Astrocyte of the spinal cord (primary cell): Measurements from ENCODE around the gene RPS8.
A peak's percentile ranks its signal among the peaks of the same experiment; 100 is the strongest.
"Not testable (repeated sequence)": the region's sequence is repeated elsewhere in the genome, so short reads cannot be mapped to it uniquely, and the experiment has no call there.

Experiments
- DNase-seq: peaks from one replicate; pipeline ENCODE4 v3.0.0; 2011; ENCODE audit warnings: low read depth, low spot score
- H3K4me3 ChIP-seq: 2 replicates; pipeline ENCODE4 v1.5.1; 2011; ENCODE audit warnings: low read depth, mild to moderate bottlenecking, low read length, moderate library complexity
- CTCF ChIP-seq: IDR thresholded peaks from 2 replicates; pipeline ENCODE4 v1.5.1; 2012; ENCODE audit warnings: low read depth, mild to moderate bottlenecking, low read length, inconsistent platforms
- in situ Hi-C: cut with HindIII; loops from 2 replicates; pipeline ENCODE4 v1.10.0; 2017; ENCODE audit warnings: low sequenced_read_pairs

RPS8 gene

GRCh38 chr1:44792736-44793502 is 17.6 kb downstream of the RPS8 start:
- TF ChIP-seq CTCF, result no peak
- H3K4me3 ChIP-seq, result no peak overlapping the region
- in situ Hi-C loops, result no loop called here
- DNase-seq, result no peak

- DNase-seq, in situ Hi-C loops, H3K4me3 ChIP-seq: not testable (repeated sequence)
These were observed 22.5 kb downstream of the RPS8 start for GRCh38 chr1:44797886-44798285.

- no peak for TF ChIP-seq CTCF
- in situ Hi-C loops, result no loop called here
- no peak for DNase-seq
- H3K4me3 ChIP-seq, result no peak overlapping the region
These were observed 23.4 kb downstream of the RPS8 start for GRCh38 chr1:44798481-44799365.

GRCh38 chr1:44799770-44800584 is 24.6 kb downstream of the RPS8 start, which contains the start of gene PLK3:
PLK3 (plus strand) TSS chr1:44800377; CDS start chr1:44800464, 87 bp downstream.
- peak; percentile 98 for TF ChIP-seq CTCF
- peak; percentile 99 for DNase-seq
- H3K4me3 ChIP-seq, result peak within 1 kb of the TSS; percentile 91
- in situ Hi-C loops, result no loop called here

GRCh38 chr1:44801491-44802305 is 26.4 kb downstream of the RPS8 start:
- in situ Hi-C loops, result no loop called here
- H3K4me3 ChIP-seq, result peak overlapping the region; percentile 91
- no peak for DNase-seq
- no peak for TF ChIP-seq CTCF

GRCh38 chr1:44802306-44803061 is 27.1 kb downstream of the RPS8 start:
- no peak for DNase-seq
- in situ Hi-C loops, result no loop called here
- no peak for TF ChIP-seq CTCF
- H3K4me3 ChIP-seq, result peak overlapping the region; percentile 91
